Omental fat pad (tissue), 4 donors: Measurements from ENCODE around the gene SIDT1. TPM values are rescaled to one million over a fixed set of nuclear protein-coding genes. Genes with fewer than 3 reads are reported as not detected.

Source experiments
- ATAC-seq: fragments of 150-250 bp; one replicate; pipeline ENCODE4 v1.9.1; 2016; ENCODE audit warnings: mild to moderate bottlenecking, moderate library complexity; ENCODE audit not compliant: low FRiP score
- DNase-seq: peaks from one replicate; pipeline ENCODE4 v3.0.0-alpha.2; 2019; ENCODE audit warnings: low spot score
- CTCF ChIP-seq, 3 donors: fragments of 450-650 bp; IDR thresholded peaks; one replicate each; pipeline ENCODE4 v1.5.1; 2016 to 2017; ENCODE audit warnings: antibody characterized with exemption in 3 of 3, mild to moderate bottlenecking in 3 of 3, moderate library complexity in 2 of 3
- total RNA-seq, 4 donors: library from RNA; depleted of rRNA; stranded (reverse); fragments of >200 nt; gene quantifications; one replicate each; pipeline ENCODE4 v1.1.0, GENCODE V29; 2016

The SIDT1 gene
- total RNA-seq, 4 donors from 2014 or later = 2.7 to 7.4 (median 5.1) TPM

DNA sequence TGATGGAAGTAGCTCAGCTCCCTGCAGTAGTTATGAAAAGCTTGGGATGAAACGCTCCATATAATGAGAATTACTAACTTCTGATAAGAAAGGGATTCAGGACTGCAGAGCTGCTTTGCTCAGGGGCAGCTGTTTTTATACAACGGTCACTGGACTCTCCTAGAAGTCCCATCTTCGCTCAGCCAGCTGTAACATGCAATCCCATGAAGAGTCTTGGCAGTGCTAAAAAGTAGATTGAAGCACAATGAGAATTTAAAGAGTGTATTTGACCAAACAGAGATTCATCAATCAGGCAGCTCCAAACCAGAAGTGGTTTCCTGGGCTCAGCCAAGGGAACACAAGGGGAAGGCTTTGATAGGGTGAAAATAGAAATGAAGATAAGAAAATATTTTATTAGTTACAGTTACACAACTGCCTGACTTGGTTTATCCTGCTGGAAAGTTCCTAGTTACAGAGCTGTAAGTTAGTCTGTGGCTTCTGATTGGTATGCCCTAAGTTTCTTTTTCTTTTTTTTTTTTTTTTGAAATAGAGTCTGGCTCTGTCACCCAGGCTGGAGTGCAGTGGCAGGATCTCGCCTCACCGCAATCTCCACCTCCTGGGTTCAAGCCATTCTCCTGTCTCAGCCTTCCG lies 24.1 kb downstream of the SIDT1 start:
- no peak for TF ChIP-seq CTCF (IDR thresholded peaks at IDR 0.05)
- no peak for DNase-seq
- no peak for ATAC-seq

DNA sequence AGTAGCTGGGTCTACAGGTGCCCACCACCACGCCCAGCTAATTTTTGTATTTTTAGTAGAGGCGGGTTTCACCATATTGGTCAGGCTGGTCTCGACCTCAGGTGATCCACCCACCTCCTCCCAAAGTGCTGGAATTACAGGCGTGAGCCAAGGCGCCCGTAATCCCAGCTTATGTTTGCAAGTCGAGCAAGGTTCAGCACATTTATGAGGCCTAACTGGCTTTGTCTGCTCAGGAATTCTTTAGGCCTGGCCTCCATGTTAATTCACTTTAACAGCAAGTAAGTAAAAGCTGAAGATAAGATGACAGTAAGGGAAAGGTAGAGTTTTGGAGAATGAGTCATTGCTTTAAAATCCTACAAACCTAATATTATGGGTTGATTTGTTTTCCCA lies 24.6 kb downstream of the SIDT1 start:
- no peak for TF ChIP-seq CTCF (IDR thresholded peaks at IDR 0.05)
- DNase-seq (no peak), ATAC-seq (no peak)

DNA sequence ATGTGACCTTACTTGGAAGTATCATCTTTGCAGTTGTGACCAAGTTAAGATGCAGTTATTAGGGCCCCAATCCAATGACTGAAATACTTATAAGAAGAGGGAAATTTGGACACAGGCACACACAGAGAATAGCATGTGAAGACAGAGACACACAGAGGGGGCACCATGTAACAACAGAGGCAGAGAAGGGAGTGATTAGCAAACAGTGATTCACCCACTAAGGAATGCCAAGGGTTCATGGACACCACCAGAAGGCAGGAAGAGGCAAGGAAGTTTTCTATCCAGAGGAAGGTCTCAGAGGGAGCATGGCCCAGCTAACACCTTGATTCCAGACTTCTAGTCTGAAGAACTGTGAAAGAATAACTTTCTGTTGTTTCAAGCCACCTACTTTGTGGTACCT lies 25.0 kb downstream of the SIDT1 start:
- ATAC-seq = no peak
- no peak for DNase-seq
- no peak for TF ChIP-seq CTCF (IDR thresholded peaks at IDR 0.05)

DNA sequence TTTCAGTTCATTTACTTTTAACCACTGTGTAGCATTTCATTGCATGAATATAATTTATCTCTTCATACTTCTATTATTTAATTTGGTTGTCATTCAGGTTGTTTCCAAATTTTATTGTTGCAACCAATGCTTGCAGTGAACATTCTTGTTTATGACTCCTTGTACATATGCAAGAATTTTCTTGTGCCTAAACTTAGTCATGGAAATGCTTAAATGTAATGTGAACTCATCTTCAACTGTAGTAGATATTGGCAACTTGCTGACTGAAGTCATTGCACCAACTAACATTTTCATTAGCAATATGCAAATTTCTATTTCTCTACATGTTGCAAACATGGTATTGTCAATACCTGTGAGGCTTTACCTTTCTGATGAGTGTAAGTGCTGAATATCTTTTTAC lies 26.7 kb downstream of the SIDT1 start:
- DNase-seq (no peak), ATAC-seq (no peak)
- TF ChIP-seq CTCF (IDR thresholded peaks at IDR 0.05) = no peak

GRCh38 chr3:113560271-113560670 lies 27.9 kb downstream of the SIDT1 start:
- no peak for DNase-seq
- no peak for ATAC-seq
- TF ChIP-seq CTCF (IDR thresholded peaks at IDR 0.05) = no peak

DNA sequence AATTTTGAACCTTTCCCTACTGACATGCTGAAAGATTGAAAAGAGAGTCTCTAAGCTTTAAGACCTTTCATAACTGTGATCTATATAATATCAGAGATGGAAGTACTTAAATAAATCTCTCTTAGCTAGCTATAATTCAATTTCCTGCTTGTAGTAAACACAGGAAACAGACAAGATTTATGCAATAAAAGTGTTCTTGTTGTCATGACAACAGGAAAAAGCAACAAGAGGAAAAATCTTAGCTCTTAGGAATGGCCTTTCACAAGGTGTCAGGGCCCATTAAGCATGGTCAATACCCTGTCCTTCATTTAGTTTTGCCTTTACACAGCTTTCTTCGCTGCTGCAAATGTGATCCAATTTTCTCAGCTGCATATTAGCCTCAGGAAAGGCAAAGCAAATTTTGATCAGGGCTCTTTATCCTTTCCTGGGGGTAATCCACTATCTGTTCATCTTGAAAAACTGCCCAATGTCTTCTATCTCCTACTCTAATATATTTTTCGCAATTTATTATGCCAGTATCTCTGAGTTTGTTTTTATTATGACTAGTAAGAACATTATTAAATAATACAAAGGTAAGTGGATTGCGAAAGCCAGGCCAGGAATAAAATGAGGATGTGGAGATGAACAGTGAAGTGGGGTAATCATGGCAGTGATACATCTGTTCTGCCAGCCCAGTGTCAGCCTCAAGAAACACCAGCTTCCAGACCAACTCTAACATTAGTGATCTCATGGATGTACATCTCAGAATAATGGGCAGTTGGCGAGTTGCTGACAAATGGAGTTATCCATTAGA lies 28.7 kb downstream of the SIDT1 start:
- TF ChIP-seq CTCF (IDR thresholded peaks at IDR 0.05) = no peak
- no peak for ATAC-seq
- DNase-seq = no peak

DNA sequence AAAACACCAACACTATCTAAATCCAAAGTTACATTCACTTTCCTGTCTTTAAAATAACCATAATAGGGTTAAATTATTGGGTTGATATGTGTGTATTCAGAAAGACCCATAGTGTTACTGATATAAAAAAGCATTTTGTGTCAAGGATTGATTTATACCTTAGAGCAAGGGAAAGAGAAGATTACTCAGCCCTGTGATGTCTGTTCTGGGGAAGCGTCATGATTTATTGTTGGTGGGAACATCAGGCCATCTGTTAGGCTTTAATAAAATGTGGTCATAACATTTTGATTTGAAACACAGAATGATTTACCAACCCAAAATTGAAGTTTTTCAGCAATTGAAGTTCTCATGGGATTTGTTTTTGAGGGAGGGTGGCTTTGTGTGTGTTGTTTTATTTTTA lies 33.2 kb downstream of the SIDT1 start:
- no peak for TF ChIP-seq CTCF (IDR thresholded peaks at IDR 0.05)
- ATAC-seq = no peak
- no peak for DNase-seq
